Caco-2 (cell line): ENCODE measurements around the gene CDC42BPB. TPM values are rescaled to one million over a fixed set of nuclear protein-coding genes. Genes with fewer than 3 reads are reported as not detected.

Experiments used
- BruUV-seq: library from RNA; stranded (reverse); fragments of 400-500 nt; replicated peaks from 2 replicates; lab custom pipeline; 2021; lab: Mats Ljungman, UMichigan
- CTCF ChIA-PET: fragments of 300-600 bp; sonication (Branson Sonifier 250); formaldehyde crosslinking; loops from one replicate; lab custom pipeline; 2022; ENCODE audit warnings: antibody characterized with exemption; lab: Charles Lee
- POLR2A ChIA-PET: fragments of 300-600 bp; sonication (Branson Sonifier 250); formaldehyde crosslinking; loops from one replicate; lab custom pipeline; 2022; ENCODE audit warnings: antibody characterized with exemption; lab: Charles Lee
- DNase-seq, 2 experiments: peaks; one replicate each; pipeline versions ENCODE4 v3.0.0 to v3.0.0-alpha.2; 2020 to 2022
- H3K27me3 ChIP-seq: replicated peaks from 2 replicates; pipeline ENCODE4 v1.6.0; 2011; ENCODE audit warnings: low read length; ENCODE audit not compliant: control insufficient read depth, insufficient read depth
- H3K36me3 ChIP-seq: 2 replicates; pipeline ENCODE4 v1.5.1; 2011; ENCODE audit warnings: low read length; ENCODE audit not compliant: control insufficient read depth, insufficient read depth
- H3K4me1 ChIP-seq: fragments of 250-450 bp; sonication (Bioruptor Pico); 2 replicates; pipeline ENCODE4 v1.5.1; 2020; ENCODE audit warnings: mild to moderate bottlenecking
- H3K4me3 ChIP-seq: 2 replicates; pipeline ENCODE4 v1.5.1; 2011; ENCODE audit warnings: low read depth, mild to moderate bottlenecking, control low read depth, low read length
- H3K9me3 ChIP-seq: fragments of 250-450 bp; sonication (Bioruptor Pico); 2 replicates; pipeline ENCODE4 v1.5.1; 2020; ENCODE audit warnings: mild to moderate bottlenecking, moderate library complexity
- H3K27ac Mint-ChIP-seq: one replicate; pipeline ENCODE4 v1.8.0; 2022; ENCODE audit warnings: mixed read lengths; ENCODE audit not compliant: unreplicated experiment
- H3K27me3 Mint-ChIP-seq: one replicate; pipeline ENCODE4 v1.8.0; 2022; ENCODE audit warnings: mixed read lengths; ENCODE audit not compliant: insufficient read depth, unreplicated experiment
- H3K36me3 Mint-ChIP-seq: one replicate; pipeline ENCODE4 v1.8.0; 2022; ENCODE audit warnings: mild to moderate bottlenecking, mixed read lengths; ENCODE audit not compliant: insufficient read depth, unreplicated experiment
- H3K4me1 Mint-ChIP-seq: one replicate; pipeline ENCODE4 v1.8.0; 2022; ENCODE audit warnings: low read depth, mixed read lengths; ENCODE audit not compliant: unreplicated experiment
- H3K4me3 Mint-ChIP-seq: one replicate; pipeline ENCODE4 v1.8.0; 2022; ENCODE audit warnings: mild to moderate bottlenecking, moderate library complexity, mixed read lengths; ENCODE audit not compliant: unreplicated experiment
- H3K9me3 Mint-ChIP-seq: one replicate; pipeline ENCODE4 v1.8.0; 2022; ENCODE audit warnings: mixed read lengths; ENCODE audit not compliant: unreplicated experiment
- intact Hi-C: fragments of 100-400 bp; cut with micrococcal nuclease; formaldehyde crosslinking; loops from one replicate; pipeline ENCODE4 v1.10.0; 2022; ENCODE audit not compliant: unreplicated experiment
- total RNA-seq: library from RNA; stranded (reverse); gene quantifications from 2 replicates; pipeline ENCODE4 v1.2.3, GENCODE V29; 2022
- TF ChIP-seq, protein P1 (sequence below), 2 experiments: fragments of 200-600 bp in 1 of 2; IDR thresholded peaks; 1 replicate in 1 of 2; 2 replicates in 1 of 2; pipeline versions ENCODE4 v1.5.1 to v1.8.0; 2011 to 2022; ENCODE audit warnings: antibody characterized with exemption in 1 of 2, control low read depth in 1 of 2, inconsistent platforms in 1 of 2, low read depth in 1 of 2, low read length in 1 of 2, mild to moderate bottlenecking in 1 of 2, moderate library complexity in 1 of 2; ENCODE audit not compliant: insufficient read depth in 1 of 2, severe bottlenecking in 1 of 2, unreplicated experiment in 1 of 2

Gene CDC42BPB
- total RNA-seq, 1 experiment from 2014 or later: 55.1 TPM

GRCh38 chr14:102944448-102945330 lies 112.7 kb downstream of the CDC42BPB start:
- ChIA-PET CTCF (no interaction called here), POLR2A (no interaction called here)

DNA sequence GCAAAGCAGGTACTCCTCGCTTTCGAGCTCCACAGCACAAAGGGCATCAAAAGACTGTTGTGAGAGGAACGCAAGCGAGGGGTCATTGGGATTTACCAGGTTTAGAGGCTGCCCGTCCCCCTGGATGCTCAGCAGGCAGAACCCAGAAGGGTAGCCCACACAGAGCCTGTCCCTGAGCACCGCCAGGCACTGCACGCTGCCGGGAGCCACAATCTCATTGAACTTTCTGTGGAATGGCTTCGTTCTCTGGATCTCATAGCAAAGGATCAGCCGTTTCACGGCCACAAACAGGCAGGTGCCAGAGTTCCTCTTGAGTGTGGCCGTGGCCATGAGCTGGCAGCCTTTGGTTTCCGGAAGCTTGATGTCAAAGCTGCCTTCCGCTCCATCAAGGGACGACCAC lies 113.4 kb downstream of the CDC42BPB start:
- H3K36me3 Mint-ChIP-seq: peaks cover 45% of the 10 kb centered on the region
- no peaks in the 10 kb centered on the region for H3K27me3 Mint-ChIP-seq
- no peaks in the 10 kb centered on the region for H3K4me1 Mint-ChIP-seq
- no peaks in the 10 kb centered on the region for H3K9me3 Mint-ChIP-seq
- H3K4me3 Mint-ChIP-seq: no peak overlapping the region
- Histone ChIP-seq H3K9me3 (no peaks in the 10 kb centered on the region), H3K27me3 (no peaks in the 10 kb centered on the region), H3K36me3 (peaks cover 1% of the 10 kb centered on the region; the same call in 1 of the 2 replicates), H3K4me3 (no peak overlapping the region), H3K4me1 (no peaks in the 10 kb centered on the region)
- ChIA-PET POLR2A (no interaction called here), CTCF (no interaction called here)
- BruUV-seq: no TSS peak
- TF ChIP-seq, protein P1, sequence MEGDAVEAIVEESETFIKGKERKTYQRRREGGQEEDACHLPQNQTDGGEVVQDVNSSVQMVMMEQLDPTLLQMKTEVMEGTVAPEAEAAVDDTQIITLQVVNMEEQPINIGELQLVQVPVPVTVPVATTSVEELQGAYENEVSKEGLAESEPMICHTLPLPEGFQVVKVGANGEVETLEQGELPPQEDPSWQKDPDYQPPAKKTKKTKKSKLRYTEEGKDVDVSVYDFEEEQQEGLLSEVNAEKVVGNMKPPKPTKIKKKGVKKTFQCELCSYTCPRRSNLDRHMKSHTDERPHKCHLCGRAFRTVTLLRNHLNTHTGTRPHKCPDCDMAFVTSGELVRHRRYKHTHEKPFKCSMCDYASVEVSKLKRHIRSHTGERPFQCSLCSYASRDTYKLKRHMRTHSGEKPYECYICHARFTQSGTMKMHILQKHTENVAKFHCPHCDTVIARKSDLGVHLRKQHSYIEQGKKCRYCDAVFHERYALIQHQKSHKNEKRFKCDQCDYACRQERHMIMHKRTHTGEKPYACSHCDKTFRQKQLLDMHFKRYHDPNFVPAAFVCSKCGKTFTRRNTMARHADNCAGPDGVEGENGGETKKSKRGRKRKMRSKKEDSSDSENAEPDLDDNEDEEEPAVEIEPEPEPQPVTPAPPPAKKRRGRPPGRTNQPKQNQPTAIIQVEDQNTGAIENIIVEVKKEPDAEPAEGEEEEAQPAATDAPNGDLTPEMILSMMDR (IDR thresholded peaks at IDR 0.05; ENCODE audit: insufficient read depth in 1 of 2, low read depth in 1 of 2, low read length in 1 of 2, severe bottlenecking in 1 of 2, unreplicated experiment in 1 of 2): no peak
- H3K27ac Mint-ChIP-seq: no peak overlapping the region
- intact Hi-C loops: no loop called here
- DNase-seq: no peak

More at GRCh38 chr14:102944448-102945330, 112.7 kb downstream of the CDC42BPB start:
- TF ChIP-seq, protein P1 (IDR thresholded peaks at IDR 0.05; ENCODE audit: insufficient read depth in 1 of 2, low read depth in 1 of 2, low read length in 1 of 2, severe bottlenecking in 1 of 2, unreplicated experiment in 1 of 2): no peak
- Mint-ChIP-seq H3K9me3 (no peaks in the 10 kb centered on the region), H3K4me3 (no peak overlapping the region), H3K27me3 (no peaks in the 10 kb centered on the region), H3K27ac (no peak overlapping the region), H3K36me3 (peaks cover 44% of the 10 kb centered on the region), H3K4me1 (no peaks in the 10 kb centered on the region)
- Histone ChIP-seq H3K9me3 (no peaks in the 10 kb centered on the region), H3K27me3 (no peaks in the 10 kb centered on the region), H3K4me1 (no peaks in the 10 kb centered on the region), H3K4me3 (no peak overlapping the region), H3K36me3 (peaks cover 1% of the 10 kb centered on the region; the same call in 1 of the 2 replicates)
- intact Hi-C loops: no loop called here
- no peak for DNase-seq
- BruUV-seq: no TSS peak

DNA sequence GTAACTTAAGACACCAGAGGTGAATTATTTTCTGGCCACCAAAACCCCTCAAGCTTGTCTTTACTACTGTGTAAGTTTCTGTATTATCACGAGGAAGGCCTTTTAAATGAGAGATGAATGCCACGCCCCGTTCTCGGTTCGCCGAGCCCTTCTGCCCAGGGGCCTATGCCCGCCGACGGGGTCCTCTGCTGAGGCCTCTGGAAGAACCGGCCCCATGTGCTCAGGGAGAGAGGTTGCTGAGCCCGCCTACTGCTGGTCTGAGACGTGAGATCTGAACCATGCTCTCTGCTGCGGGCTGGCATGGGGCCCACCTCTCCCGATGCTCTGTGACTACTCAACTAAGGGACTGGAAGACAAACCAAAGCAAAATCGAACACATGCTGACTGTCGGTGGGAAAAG lies 113.9 kb downstream of the CDC42BPB start:
- peaks cover 1% of the 10 kb centered on the region; the same call in 1 of the 2 replicates for H3K36me3 ChIP-seq
- TF ChIP-seq, protein P1 (IDR thresholded peaks at IDR 0.05; ENCODE audit: insufficient read depth in 1 of 2, low read depth in 1 of 2, low read length in 1 of 2, severe bottlenecking in 1 of 2, unreplicated experiment in 1 of 2): no peak
- H3K27me3 ChIP-seq: no peaks in the 10 kb centered on the region
- no peak overlapping the region for H3K27ac Mint-ChIP-seq
- intact Hi-C loops: no loop called here
- H3K4me3 ChIP-seq: no peak overlapping the region
- no peak overlapping the region for H3K4me3 Mint-ChIP-seq
- no peaks in the 10 kb centered on the region for H3K4me1 Mint-ChIP-seq
- DNase-seq: no peak
- no peaks in the 10 kb centered on the region for H3K27me3 Mint-ChIP-seq
- H3K4me1 ChIP-seq: no peaks in the 10 kb centered on the region
- no TSS peak for BruUV-seq
- H3K9me3 ChIP-seq: no peaks in the 10 kb centered on the region
- ChIA-PET CTCF (no interaction called here), POLR2A (no interaction called here)
- H3K9me3 Mint-ChIP-seq: no peaks in the 10 kb centered on the region
- H3K36me3 Mint-ChIP-seq: peaks cover 47% of the 10 kb centered on the region
